ENCODE results near the gene MTMR2. TPM values are rescaled to one million over a fixed set of nuclear protein-coding genes. Genes with fewer than 3 reads are reported as not detected.
"Not testable (repeated sequence)": the region's sequence is repeated elsewhere in the genome, so short reads cannot be mapped to it uniquely, and the experiment has no call there.

MTMR2 gene
- polyA plus RNA-seq, 2 of the 4 experiments (the other 2 are of a cell fraction) = 22.2 to 28.7 TPM

GRCh38 chr11:95877291-95877690 is 46.6 kb downstream of the MTMR2 start:
- no peak for ATAC-seq
- H3K27ac ChIP-seq = no peak overlapping the region

GRCh38 chr11:95870877-95871276 is 53.0 kb downstream of the MTMR2 start:
- 94% methylated on average over 3 of the region's 3 CpGs for WGBS (ENCODE audit: missing lambda C conversion rate)
- FAIRE-seq = not testable (repeated sequence)

More at GRCh38 chr11:95877291-95877690, 46.6 kb downstream of the MTMR2 start:
- H3K4me2 ChIP-seq = no peak overlapping the region
- DNase-seq (ENCODE audit: low read depth in 1 of 2, low spot score in 1 of 2) (no peak), FAIRE-seq (no peak)
- ChIA-PET POLR2A (no interaction called here), CTCF (no interaction called here)
- peaks cover 3% of the 10 kb centered on the region; the same call in 1 of the 3 replicates for H3K9me3 ChIP-seq
- 83% methylated on average over 2 of the region's 2 CpGs for WGBS (ENCODE audit: missing lambda C conversion rate)
- TF ChIP-seq HOXB13 (CRISPR knock-in tag; IDR thresholded peaks at IDR 0.05; ENCODE audit: low read depth) (no peak), TP53 (CRISPR knock-in tag; IDR thresholded peaks at IDR 0.05) (no peak), FOSL2 (IDR thresholded peaks at IDR 0.05) (no peak), FOSL2 (CRISPR knock-in tag; IDR thresholded peaks at IDR 0.05) (no peak), KDM1A (IDR thresholded peaks at IDR 0.05; ENCODE audit: low read depth) (no peak), NPAS2 (CRISPR knock-in tag; IDR thresholded peaks at IDR 0.05; ENCODE audit: borderline replicate concordance) (no peak), RAD21 (conservative IDR thresholded peaks at IDR 0.05 in 1 of 2, IDR thresholded peaks at IDR 0.05 in 1 of 2) (no peak), EHF (CRISPR knock-in tag; IDR thresholded peaks at IDR 0.05) (no peak), HOXB5 (CRISPR knock-in tag; IDR thresholded peaks at IDR 0.05) (no peak)
- H3K4me1 ChIP-seq = no peaks in the 10 kb centered on the region
- H3K4me3 ChIP-seq = no peak overlapping the region

GRCh38 chr11:95867105-95867504 is 56.8 kb downstream of the MTMR2 start:
- WGBS (ENCODE audit: missing lambda C conversion rate) = 92% methylated on average over 6 of the region's 6 CpGs
- Histone ChIP-seq H3K4me2 (no peak overlapping the region), H3K9me3 (no peaks in the 10 kb centered on the region), H3K27ac (no peak overlapping the region), H3K4me1 (no peaks in the 10 kb centered on the region), H3K4me3 (no peak overlapping the region)
- DNase-seq (ENCODE audit: low read depth in 1 of 2, low spot score in 1 of 2) = no peak
- ChIA-PET CTCF (no interaction called here), POLR2A (no interaction called here)
- ATAC-seq = no peak
- no peak for FAIRE-seq
- TF ChIP-seq PBX3 (IDR thresholded peaks at IDR 0.05) = no peak
- no peak for TF ChIP-seq MAX (IDR thresholded peaks at IDR 0.05)
- no peak for TF ChIP-seq ATOH8 (CRISPR knock-in tag; IDR thresholded peaks at IDR 0.05; ENCODE audit: low read depth)
- TF ChIP-seq FOSB (CRISPR knock-in tag; IDR thresholded peaks at IDR 0.05) = no peak
- no peak for TF ChIP-seq HES2 (IDR thresholded peaks at IDR 0.05)
- TF ChIP-seq TP53 (CRISPR knock-in tag; IDR thresholded peaks at IDR 0.05) = no peak
- no peak for TF ChIP-seq FOXS1 (CRISPR knock-in tag; IDR thresholded peaks at IDR 0.05)
- TF ChIP-seq HDAC2 (IDR thresholded peaks at IDR 0.05) = no peak
- TF ChIP-seq ZC3H11A (IDR thresholded peaks at IDR 0.05) = no peak
- no peak for TF ChIP-seq RFX5 (IDR thresholded peaks at IDR 0.05)
- no peak for TF ChIP-seq EP300 (IDR thresholded peaks at IDR 0.05)
- TF ChIP-seq POLR2AphosphoS2 (conservative IDR thresholded peaks at IDR 0.05; ENCODE audit: low read length) = no peak
- no peak for TF ChIP-seq POLR2A (IDR thresholded peaks at IDR 0.05; ENCODE audit: low read length)

More at GRCh38 chr11:95870877-95871276, 53.0 kb downstream of the MTMR2 start:
- H3K27ac ChIP-seq; H3K4me3 ChIP-seq; CTCF ChIA-PET; ATAC-seq; POLR2A ChIA-PET; H3K9me3 ChIP-seq; H3K4me1 ChIP-seq; H3K4me2 ChIP-seq; DNase-seq (ENCODE audit: low read depth in 1 of 2, low spot score in 1 of 2): not testable (repeated sequence)
